GM19035 (cell line): Measurements from ENCODE around the gene KLF5.
"Not testable (repeated sequence)": the region's sequence is repeated elsewhere in the genome, so short reads cannot be mapped to it uniquely, and the experiment has no call there.

ENCODE experiments used
- ATAC-seq: cut with Tn5 transposase; IDR thresholded peaks from one replicate; pipeline ENCODE4 v1.9.1; 2021; ENCODE audit not compliant: unreplicated experiment

Gene KLF5

GRCh38 chr13:73058736-73059459, at the start of gene KLF5:
Gene KLF5 (plus strand): TSS chr13:73059005. CDS start chr13:73059328, 323 bp downstream.
- peak; percentile 97 for ATAC-seq

- ATAC-seq = no peak
Observed at GRCh38 chr13:73011751-73012150, 47.1 kb upstream of the KLF5 start.

- no peak for ATAC-seq
Observed at GRCh38 chr13:73015805-73016204, 43.0 kb upstream of the KLF5 start.

- no peak for ATAC-seq
Observed at GRCh38 chr13:73018336-73018735, 40.5 kb upstream of the KLF5 start.

- no peak for ATAC-seq
Observed at GRCh38 chr13:73025217-73026012, 33.4 kb upstream of the KLF5 start.

GRCh38 chr13:73034901-73035300, 23.9 kb upstream of the KLF5 start:
- no peak for ATAC-seq

GRCh38 chr13:73035660-73036059, 23.1 kb upstream of the KLF5 start:
- no peak for ATAC-seq

GRCh38 chr13:73036566-73036965, 22.2 kb upstream of the KLF5 start:
- ATAC-seq = no peak

- no peak for ATAC-seq
Observed at GRCh38 chr13:73038064-73038463, 20.7 kb upstream of the KLF5 start.

- no peak for ATAC-seq
Observed at GRCh38 chr13:73039201-73040108, 19.4 kb upstream of the KLF5 start.

GRCh38 chr13:73040484-73040883, 18.3 kb upstream of the KLF5 start:
- no peak for ATAC-seq

- no peak for ATAC-seq
Observed at GRCh38 chr13:73040968-73041596, 17.7 kb upstream of the KLF5 start.

- no peak for ATAC-seq
Observed at GRCh38 chr13:73045031-73045430, 13.8 kb upstream of the KLF5 start.

GRCh38 chr13:73048615-73049014, 10.2 kb upstream of the KLF5 start:
- not testable (repeated sequence) for ATAC-seq

GRCh38 chr13:73054712-73055111, 4.1 kb upstream of the KLF5 start:
- ATAC-seq = no peak

- no peak for ATAC-seq
Observed at GRCh38 chr13:73055813-73056564, 2.8 kb upstream of the KLF5 start.

- no peak for ATAC-seq
Observed at GRCh38 chr13:73056565-73056962, 2.2 kb upstream of the KLF5 start.

- no peak for ATAC-seq
Observed at GRCh38 chr13:73057284-73058063, 1.3 kb upstream of the KLF5 start.

- no peak for ATAC-seq
Observed at GRCh38 chr13:73058064-73058313, 816 bp upstream of the KLF5 start.

- peak; percentile 16 for ATAC-seq
Observed at GRCh38 chr13:73058432-73058735, 421 bp upstream of the KLF5 start.
